GM12872 (cell line): ENCODE data around the gene KIAA1614.

Experiments used
- CTCF ChIP-seq: IDR thresholded peaks from 3 replicates; pipeline ENCODE4 v1.5.1; 2011; ENCODE audit warnings: low read depth, mild to moderate bottlenecking, low read length, moderate library complexity; ENCODE audit not compliant: insufficient read depth

Gene KIAA1614

GRCh38 chr1:180974236-180974635 is 61.5 kb downstream of the KIAA1614 start:
- TF ChIP-seq CTCF, result no peak

DNA sequence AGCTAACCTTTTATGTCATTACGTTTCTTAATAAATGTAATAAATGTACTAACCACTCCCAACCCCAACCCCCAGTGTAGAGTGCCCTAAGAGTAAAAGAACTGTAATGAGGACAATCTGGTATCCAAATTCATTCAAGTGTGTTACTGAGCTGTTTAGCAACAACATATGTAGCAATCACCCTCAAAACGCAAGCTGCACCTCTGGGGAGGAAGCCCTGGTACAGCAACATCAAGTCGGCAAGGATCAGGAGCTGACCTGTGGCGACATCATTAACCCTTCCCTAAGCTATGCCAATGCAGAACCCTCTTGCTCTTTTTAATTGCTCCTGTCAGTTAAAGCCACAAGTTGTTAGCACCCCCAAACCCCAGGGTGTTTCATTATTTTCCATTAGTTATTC is 62.9 kb downstream of the KIAA1614 start:
- TF ChIP-seq CTCF, result no peak

- TF ChIP-seq CTCF, result no peak
These were observed 63.5 kb downstream of the KIAA1614 start for GRCh38 chr1:180976191-180976590.

DNA sequence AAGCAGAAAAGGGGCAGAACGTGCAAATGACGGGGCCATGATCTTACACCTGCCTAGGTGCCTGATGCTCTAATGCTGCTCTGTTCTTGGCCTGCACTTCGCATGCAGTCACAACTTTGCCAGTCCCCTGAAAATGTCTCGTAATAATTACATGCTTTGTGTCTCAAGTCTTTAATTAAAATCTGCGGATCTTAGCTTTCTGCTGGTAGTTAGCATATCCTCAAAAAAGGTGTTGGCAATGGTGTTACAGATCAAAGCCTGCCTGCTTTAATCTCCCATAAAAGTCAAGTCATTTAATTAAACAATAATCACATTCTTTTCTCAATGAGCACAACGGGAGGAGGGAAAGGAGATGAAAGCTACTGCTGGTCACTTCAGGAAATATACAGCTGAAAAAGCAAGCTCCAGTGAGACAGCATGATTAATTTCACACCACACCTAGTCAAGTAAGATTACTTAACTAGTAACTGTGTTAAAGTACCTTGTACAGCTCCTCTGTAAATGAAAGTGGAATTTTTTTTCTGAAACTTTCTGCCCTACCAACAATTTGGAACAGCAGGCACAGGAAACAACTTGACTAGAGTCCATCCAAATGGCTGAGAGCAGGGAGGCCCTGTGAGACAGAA is 64.1 kb downstream of the KIAA1614 start:
- TF ChIP-seq CTCF, result no peak

DNA sequence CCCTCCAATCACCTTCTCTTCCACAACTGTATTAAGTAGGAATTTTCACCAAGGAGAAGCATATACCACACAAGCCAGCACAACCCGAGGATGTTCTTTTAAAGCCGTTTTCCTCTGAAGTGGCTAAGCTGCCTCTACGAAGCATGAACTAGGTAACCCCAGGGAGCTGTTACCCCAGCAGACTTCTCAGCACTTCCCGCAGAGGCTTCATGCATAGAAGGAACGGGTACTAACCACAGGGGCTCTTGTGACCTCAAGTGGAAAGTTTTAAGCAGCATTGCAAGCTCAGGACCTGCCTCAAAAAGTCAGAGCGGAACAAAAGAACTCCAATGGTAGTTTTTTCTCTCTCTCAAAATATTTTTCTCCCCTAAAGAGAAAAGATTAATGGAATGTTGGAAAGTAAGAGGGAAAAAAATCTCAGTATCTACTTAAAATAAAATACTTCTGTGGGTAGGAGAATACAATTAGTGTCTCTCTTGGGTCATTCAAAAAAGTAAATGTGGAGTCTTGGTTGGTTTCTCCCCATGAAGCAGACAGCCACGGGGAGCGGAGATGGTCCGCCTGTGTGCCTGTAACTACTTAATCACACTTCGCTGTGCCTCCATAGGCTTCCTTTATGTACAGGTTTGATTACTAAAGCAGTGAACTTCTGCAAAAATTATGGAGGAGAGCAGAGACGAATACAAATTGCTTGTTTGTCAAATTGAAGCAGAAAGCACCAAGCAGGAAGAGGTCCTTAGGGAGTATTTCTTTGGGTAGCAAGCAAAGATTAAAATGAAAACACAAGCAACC is 69.1 kb downstream of the KIAA1614 start:
- TF ChIP-seq CTCF, result no peak

DNA sequence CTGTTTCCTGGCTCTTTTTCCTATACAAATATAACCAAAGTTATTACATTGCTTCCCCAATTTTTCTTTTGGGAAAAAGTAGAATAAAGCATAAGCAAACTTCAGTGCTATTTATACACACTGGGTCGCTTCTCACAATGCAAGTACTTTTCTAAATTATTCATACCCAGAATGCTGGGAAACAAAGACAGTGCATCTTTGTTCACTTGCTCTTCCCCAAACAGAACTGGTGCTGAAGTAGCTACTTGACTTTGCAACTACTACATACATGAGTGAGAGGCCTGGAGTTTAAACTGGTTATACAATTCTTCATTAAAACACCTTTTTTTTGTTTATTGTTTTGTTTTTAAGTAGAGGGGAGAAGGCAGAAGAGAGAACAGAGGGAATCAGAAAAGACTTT is 69.7 kb downstream of the KIAA1614 start:
- no peak for TF ChIP-seq CTCF

DNA sequence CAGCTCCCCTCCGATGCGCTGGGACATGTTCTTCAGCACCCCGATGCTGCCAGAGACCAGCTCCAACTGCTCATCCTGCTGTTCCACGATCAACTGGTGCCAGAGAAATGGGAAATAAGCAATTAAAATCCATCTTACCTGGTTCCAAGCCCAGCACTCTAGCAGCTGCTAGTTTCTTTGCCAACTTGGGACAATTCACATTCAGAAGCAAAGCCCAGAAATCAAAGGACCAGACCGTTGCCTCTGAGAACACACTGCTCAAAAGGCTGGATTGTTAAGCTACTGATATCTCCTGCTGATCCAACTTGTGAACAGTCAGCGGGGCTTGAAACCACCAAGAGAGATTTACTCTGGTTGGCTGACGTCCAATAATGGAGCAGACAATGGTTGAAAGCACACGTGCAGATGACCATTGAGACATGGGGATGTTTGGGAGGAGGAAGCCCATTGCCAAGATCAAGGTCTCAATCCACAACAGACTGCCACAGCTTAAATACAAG is 75.6 kb downstream of the KIAA1614 start:
- TF ChIP-seq CTCF, result no peak
